ENCODE data around the gene MCM6.

DNA sequence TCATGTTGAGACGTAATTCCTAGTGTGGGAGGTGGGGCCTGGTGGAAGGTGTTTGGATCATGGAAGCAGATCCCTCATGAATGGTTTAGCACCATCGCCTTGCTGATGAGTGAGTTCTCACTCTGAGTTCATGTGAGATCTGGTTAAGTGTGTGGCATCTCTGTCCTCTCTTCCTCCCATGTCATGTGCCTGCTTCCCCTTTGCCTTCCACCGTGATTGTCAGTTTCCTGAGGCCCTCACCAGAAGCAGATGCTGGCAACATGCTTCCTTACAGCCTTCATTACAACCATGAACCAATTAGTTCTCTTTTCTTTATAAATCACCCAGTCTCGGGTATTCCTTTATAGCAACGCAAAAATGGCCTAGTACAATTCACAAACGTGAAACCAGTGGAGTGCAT lies 14.6 kb upstream of the MCM6 start:
- no peak for TF ChIP-seq ARNT (IDR thresholded peaks at IDR 0.05)
- TF ChIP-seq SP1 (IDR thresholded peaks at IDR 0.05): no peak
- no peak for TF ChIP-seq ZNF384 (IDR thresholded peaks at IDR 0.05)
- TF ChIP-seq FOXK2 (IDR thresholded peaks at IDR 0.05): no peak
- TF ChIP-seq ELF4 (IDR thresholded peaks at IDR 0.05): no peak

All from HEK293T (cell line).